ENCODE measurements around the gene SPPL2B.

SPPL2B gene

DNA sequence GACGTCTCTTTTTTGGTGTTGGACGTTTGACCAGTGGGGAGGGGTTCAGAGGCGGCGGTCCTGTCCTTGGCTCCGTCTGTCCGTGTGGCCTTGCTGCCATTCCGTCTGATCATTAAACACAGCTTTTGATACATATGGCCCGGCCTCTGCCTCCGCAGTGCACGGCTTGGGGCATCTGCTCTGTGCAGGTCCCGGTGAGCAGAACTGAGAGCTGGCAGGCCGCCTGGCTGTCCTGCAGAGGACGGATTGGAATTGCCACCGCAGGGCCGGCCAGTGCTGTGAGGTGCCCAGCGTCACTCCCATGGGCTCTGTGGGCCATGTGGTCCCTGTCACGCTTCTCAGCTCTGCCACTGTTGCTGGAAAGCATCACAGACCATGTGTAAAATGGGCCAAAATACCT, 26.2 kb downstream of the SPPL2B start:
- DNase-seq (ENCODE audit: extremely low read depth, low read depth) = no peak

DNA sequence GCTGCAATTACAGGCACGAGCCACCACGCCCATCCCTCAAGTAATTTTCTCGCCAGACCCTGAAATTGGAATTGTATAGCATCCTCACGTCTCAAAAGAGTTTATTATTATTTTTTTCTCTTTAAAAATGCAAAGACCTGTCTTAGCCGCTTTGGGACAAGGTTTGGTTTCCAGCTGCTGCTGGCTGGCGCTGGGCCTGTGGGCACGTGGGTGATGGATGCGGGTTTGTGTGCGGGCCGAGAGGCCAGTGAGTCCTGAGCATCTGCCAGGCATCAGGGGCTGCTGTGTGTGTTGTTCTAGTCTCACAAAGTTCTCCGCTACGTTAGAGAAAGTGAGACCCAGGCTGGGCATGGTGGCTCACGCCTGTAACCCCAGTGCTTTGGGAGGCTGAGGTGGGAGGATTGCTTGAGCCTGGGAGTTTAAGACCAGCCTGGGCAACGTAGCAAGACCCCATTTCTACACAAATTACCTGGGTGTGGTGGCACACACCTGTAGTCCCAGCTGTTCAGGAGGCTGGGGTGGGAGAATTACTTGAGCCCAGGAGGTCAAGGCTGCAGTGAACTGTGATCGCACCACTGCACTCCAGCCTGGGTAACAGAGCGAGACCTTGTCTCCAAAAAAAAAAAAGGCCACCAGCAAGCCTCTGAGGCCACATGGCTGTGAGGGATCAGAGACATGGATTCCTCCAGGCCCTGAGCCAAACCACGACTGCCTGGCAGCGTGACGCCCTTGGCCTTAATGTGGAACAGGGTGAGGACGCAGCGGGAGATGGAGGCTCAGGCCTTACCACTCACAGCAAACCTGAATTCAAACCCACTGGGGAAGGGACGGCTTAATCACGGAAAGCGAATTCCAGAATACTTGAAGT, 26.9 kb downstream of the SPPL2B start:
- no peak for TF ChIP-seq CTCF (IDR thresholded peaks at IDR 0.05; ENCODE audit: low read depth, low read length)
- DNase-seq (ENCODE audit: extremely low read depth, low read depth) = no peak

More for the DNA sequence above, 26.2 kb downstream of the SPPL2B start:
- TF ChIP-seq CTCF (IDR thresholded peaks at IDR 0.05; ENCODE audit: low read depth, low read length) = no peak

GRCh38 chr19:2356036-2356646, 27.7 kb downstream of the SPPL2B start:
- no peak for TF ChIP-seq CTCF (IDR thresholded peaks at IDR 0.05; ENCODE audit: low read depth, low read length)
- DNase-seq (ENCODE audit: extremely low read depth, low read depth) = no peak

DNA sequence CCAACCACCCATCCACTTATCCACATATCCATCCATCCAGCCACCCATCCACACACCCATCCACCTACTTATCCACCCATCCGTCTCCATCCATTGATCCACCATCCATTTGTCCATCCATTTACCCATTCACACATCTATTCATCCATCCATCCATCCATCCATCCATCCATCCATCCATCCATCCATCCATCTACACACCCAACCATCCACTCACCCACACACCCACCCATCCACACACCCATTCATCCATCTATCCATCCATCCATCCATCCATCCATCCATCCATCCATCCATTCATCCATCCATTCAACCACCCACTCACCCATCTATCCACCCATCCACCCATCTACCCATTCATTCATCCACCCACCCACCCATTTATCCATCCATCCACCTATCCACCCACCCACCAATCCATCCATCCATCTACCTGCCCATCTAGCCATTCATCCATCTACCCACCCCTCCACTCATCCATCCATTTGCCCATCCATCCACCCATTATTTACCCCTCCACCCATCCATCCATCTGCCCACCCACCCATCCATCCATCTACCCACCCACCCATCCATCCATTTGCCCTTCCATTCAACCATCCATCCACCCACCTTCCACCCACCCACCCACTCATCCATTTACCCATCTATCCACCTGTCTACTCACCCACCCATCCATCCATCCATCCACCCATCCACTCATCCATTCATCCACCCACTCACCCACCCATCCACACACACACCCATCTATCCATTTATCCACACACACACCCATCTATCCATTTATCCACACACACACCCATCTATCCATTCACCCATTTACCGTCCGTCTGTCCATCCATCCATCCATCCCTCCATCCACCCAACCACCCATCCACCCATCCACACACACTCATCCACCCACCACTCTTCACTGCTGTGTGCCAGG, 29.1 kb downstream of the SPPL2B start:
- no peak for TF ChIP-seq CTCF (IDR thresholded peaks at IDR 0.05; ENCODE audit: low read depth, low read length)
- DNase-seq (ENCODE audit: extremely low read depth, low read depth) = no peak

DNA sequence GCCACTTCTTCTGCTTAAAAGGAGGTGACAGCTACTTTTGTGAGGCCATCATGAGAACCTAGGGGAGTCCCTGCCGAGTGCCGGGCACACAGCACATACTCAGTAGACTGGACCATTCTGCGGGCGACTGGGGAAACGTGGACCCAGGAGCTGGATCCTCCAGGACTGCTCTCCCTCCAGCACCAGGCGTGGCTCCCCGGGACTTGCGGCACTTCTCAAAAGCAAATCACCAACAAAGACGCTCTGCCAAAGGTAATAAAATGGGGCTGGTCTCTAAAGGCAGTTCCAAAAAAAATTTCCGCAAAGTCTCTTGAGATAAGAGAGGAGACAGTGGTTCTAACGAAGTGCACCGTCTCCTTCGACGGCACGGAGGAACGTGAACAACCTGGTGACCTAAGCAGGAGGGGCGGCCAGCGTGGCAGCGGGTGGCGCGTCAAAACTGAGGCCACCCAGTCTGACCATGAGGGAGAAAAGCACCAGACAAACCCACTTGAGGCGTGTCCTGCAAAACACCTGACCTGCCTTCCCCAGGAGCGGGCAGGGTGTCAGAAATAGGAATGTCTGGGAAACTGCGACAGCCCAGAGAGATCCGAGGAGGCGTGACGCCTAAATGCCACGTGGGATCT, 30.2 kb downstream of the SPPL2B start:
- no peak for TF ChIP-seq CTCF (IDR thresholded peaks at IDR 0.05; ENCODE audit: low read depth, low read length)
- no peak for DNase-seq (ENCODE audit: extremely low read depth, low read depth)

GRCh38 chr19:2359992-2360685, 31.7 kb downstream of the SPPL2B start, which contains the start of gene TMPRSS9:
TMPRSS9 (plus strand) TSS chr19:2360265; CDS start chr19:2389786, 29,521 bp downstream.
- TF ChIP-seq CTCF (IDR thresholded peaks at IDR 0.05; ENCODE audit: low read depth, low read length) = no peak
- no peak for DNase-seq (ENCODE audit: extremely low read depth, low read depth)
